NCI-H69 (cell line): Measurements from ENCODE around the gene RPL26.

ENCODE experiments used
- DNase-seq: peaks from one replicate; lab custom pipeline; 2025; lab: John Stamatoyannopoulos, UW

Gene RPL26

DNA sequence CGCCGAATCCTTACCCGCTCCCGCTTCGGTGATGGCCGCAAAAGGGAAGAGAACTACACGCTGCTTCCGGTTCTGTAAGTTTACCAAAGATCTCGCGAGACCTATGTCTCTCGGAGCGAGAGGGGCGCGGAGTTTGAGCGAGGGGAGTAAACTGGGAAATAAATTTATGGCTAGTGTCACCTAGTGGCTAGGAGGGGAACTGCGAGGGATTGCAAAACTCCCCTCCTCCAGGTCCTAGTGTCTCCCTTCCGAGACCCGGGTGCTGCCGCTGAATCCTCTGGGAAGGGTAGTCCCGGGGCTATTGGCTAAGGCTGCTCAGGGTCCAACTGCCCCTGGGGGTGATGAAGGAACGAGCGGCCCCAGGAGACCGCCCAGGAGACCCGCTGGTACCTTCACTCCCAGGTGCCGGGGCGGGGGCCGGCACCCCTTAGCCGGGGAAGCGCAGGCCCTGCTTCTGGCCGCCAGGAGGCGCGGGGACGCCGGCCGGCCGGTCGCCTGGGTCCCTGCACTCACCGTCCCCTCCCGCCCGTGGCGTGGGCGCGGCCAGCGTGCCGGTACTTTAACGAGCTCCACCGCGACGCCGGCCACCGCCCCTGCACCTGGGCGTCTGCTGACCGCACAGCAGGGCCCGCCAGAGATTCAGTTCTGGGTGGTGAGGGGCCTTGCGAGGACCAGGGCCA is at the start of gene RPL26:
TSS of gene RPL26 (minus strand) at position 51 of the 680 bp plus-strand sequence. CDS start 883 bp downstream, outside the sequence.
- peak; percentile 97 for DNase-seq

DNA sequence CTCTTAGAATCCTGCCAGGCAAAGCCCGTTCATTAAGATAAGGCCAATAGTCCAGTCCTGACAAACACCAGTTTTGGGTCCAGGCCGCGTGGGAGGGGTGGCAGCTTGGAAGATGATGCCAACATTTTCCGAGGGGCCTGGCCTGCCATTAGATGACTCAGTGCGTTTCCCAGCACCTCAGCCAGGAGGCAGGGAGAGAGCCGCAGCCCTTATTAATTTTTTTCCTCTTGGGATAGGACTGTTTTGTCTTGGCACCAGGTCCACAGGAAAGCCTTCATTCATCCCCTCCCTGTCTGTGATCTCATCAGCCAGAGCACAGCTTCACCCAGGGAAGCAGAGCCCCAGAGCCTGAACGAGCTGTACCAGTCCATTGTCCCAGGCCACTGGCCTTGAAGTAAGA is 48.0 kb upstream of the RPL26 start:
- no peak for DNase-seq

DNA sequence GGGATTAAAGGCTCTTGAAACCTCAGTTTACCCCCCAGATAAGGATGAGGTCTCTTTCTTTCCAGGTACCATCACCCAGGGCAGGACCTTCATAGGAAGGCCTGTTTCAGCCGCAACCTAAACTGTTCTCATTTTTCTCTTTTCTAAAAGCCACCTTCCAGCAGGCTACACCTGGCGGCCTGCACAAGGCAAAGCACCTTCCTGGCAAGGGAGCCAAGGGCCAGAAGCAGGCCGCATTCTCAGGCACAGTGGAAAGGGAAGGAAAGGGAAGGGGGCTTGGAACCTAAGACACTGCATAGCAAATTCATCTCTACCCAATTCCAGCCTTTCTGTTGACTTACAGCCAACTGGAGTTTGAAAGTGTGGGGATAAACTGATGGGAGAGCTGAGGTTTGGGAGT is 43.8 kb upstream of the RPL26 start:
- no peak for DNase-seq

DNA sequence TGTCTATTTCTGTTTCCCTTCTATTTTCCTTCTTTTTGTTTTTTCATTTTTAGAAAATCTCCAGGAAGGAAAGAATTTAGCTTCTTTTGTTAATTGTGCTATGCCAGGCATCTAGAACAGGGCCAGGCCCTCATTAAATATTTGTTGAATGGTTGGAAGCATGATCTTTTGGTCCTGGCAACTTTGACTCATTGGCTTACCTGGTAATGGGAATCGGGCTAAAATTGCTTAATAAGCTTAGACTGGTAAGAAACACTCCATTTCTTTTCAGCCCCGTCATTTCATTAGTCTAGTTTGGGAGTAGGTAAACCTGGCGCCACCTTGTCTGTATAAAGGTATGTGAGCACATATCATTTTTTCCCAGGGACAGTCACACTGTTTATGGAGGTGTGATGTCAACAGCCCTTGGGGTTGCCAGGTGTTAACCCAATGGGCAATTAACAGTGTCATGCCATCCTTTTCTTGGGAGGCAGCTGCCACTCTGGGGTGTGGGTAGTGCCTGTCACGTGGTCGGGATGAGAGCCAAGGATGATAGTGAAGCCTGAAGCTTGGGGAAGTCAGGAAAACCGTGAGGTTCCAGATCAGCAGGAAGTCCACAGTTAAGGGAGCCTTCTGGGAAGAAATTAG is 43.2 kb upstream of the RPL26 start:
- DNase-seq, result peak; percentile 16

DNA sequence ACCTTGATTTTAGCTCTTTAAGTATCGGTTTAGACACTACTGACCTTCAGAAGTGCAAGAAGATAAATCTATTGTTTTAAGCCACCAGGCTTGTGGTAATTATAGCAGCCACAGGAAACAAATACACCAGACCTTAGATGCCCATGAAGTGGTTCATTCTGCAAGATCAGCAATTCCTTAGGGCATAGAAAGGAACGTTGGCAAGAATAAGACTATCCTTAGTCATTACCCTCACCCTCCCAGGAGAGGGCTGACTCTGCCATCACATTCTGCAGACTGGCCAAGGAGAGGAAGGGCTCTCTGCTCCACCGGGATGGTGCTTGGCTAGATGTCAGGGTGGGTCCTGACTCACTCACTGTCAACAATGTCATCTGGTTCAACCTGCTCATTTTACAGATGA is 38.6 kb upstream of the RPL26 start:
- no peak for DNase-seq

DNA sequence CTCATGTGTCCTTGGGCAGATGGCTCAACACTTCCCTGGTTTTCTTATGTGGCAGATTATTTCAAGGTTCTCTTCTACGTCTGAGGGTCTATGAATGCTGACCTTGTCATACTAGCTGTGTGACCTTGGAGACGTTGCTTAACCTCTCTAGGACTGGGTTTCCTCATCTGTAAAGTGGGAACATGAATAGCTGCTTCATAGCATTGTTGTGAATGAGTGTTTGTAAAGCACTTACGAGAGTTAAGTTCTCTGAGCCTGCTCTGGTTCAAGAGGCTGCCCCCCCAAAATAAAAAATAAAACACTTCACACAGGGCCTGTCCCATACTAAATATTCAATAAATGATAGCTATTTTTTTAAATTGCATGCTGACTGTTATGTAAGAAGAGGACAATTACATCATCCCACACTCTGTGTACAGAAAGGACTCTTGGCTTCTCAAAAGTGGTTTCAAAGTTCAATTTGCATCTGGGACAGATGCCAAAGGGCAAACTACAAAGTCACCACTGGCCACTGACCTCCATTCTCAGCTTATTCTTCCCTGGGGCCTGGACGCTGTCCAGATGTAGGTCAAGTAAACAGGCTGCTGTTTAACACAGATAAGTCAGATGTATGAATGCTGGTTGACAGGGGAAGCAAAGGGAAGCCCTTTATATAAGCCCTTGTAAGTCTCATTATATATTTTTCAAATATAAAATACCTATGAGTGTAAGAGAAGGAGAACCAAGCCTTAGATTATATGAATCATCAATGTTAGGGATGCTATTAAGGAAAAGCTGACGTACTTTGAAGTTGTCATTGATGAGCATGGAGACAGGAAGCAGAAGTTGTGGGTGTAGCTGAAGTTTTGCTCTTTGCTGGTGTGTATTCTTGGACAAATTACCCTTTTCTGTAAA is 37.3 kb upstream of the RPL26 start:
- peak; percentile 1 for DNase-seq

DNA sequence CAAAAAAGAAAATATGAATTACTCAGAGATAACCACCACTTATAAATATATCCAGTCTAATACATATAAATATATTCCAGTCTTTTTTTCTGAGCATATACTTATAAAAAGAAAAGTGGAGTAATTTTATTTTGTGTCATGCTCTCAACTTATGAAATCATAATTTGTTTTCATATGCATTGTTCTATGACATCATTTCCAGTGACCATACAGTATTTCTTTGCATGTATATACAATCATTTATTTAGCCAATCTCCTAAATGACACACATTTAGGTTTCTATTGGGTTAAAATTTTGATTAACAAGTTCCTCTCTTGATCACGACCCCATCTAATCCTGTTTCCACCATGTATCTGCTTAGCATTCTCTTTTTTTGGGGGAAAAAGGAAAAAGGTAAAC is 36.3 kb upstream of the RPL26 start:
- no peak for DNase-seq

DNA sequence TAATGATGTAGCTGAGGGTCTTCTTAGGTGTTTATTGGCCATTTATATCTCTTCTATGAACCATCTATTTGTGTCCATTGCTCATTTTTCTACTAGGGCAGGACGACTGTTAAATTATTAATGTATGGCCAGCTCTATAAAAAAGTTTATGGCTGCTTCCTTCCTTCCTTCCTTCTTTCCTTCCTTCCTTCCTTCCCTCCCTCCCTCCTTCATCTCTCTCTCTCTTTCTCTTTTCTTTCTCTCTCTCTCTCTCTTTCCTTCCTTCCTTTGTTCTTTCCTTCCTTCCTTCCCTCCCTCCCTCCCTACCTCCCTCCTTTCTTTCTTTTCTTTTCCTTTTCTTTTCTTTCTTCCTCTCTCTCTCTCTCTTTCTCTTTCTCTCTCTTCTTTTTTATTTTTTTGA is 35.5 kb upstream of the RPL26 start:
- DNase-seq, result no peak

DNA sequence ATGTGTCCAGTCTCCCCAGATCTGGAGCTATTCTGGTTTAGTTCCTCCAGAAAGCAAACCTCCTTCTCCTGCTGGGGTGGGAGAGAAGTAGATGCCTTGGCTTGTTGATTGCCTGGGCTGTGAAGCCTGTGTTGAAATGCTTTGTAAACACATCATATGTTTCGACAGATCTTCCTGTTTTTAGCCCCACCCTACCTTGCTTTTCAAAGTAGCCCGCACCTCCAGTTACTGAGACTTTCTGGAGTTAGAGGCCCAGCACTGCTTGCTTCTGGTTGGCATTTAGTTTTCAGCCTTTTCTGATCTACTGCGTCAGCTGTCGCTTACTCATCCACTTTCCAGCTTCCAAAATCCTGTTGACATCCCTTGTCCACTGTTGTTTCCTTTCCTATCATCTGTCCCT is 34.8 kb upstream of the RPL26 start:
- DNase-seq, result no peak

DNA sequence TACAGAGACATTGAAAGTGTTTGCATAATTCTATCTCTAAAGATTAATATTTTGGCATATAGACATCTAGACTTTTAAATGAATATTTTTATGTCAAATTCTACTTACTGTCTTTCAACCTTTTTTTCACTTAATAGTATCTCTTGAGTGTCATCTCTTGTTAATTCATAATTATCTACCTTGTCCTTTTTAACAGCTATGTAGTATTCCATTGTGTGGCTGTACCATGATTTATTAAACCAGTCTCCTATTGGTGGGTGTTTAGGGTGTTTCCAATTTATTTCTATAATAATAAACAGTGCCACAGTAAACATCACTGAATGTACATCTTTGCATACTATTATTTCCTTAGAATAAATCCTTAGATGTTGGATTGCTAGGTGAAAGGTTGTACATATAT is 30.9 kb upstream of the RPL26 start:
- no peak for DNase-seq

DNA sequence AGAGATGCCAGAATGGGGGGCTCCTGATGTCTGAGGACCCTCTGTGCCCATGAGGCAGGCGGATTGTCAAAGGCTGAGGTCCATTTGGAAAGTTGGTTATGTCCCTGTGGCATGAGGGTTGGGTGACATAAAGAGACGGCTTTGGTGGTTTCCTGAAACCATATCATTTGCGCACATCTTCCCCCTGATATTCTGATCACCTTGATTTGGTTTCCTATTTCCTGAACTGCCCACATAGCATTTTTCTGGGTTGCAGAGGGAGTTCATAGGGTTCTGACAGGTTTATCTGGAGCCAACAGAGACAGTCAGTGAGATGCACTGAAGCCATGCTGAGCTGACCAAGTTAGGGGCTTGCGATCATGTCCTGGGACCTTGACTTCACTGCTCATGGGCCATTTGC is 30.3 kb upstream of the RPL26 start:
- no peak for DNase-seq

DNA sequence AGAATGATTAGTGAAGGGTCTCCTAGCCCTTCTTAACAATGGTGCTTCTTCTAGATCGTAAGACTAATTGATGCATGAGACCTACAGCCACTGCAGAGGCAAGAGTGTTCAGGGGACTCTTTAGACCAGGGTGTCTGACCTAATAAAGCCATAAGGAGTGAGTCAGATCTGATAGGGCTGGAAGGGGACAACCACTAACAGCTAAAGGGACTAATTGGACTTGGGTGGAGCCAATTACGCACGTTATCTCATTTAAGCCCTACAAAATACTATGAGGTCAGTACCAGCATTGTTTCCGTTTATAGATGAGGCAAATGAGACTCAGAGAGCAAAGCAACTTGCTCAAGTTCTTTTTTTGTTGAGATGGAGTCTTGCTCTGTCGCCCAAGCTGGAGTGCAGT is 29.1 kb upstream of the RPL26 start:
- no peak for DNase-seq

DNA sequence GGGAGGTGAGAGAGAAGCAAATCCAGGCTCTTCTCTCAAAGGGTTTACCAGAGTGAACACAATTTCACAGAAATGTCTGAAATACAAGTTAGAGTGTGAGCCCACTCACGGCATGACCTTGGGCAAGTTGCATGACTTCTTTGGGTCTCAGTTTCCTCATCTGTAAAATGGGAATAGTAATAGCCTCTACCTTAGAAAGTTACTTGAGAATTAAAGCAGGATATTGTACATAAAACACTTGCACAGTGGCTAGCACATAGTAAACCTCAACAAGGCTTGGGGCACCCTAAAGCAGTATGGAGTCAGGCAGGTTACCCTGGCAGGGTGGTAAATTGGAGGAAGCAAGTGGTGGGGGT is 27.9 kb upstream of the RPL26 start:
- no peak for DNase-seq

DNA sequence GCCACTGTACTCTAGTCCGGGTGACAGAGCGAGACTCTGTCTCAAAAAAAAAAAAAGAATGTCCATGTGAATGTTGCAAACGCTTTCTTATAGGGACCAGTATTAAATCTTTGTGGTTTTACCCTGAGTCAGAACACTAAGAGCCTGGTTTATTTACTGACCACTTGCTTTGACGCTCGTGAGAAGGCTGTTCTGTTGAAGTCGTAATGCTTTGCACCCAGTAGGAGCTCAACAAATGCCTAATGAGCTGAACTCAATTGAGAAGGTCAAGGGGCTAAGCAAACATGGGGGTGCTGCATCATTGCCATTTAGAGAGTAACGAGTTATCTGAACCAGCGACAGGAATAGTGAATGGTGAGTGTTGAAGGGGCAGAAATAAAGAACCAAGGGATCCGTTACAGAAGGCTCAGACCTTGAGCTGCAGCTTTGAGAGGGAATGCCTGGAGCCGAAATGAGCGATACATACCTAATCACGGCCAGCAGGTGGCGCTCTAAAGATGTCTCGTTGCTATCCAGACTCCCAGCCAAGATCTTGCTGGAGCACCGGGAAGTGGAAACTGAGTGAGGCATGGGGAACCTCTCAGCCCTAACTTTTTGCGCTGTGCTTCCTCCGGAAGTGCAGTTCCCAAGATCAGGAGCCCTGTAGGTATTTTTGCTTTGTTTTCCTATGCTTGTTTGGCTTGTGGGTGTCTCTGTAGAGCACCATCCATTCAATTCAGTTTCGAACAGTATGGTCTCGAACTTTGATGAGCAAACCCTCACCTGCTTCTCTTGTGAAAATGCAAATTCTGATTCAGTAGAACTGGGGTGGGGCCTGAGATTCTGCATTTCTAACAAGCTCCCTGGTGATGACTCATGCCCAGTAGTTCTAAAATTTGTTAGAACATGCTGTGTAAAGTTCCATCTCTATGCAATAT is 27.2 kb upstream of the RPL26 start:
- peak; percentile 78 for DNase-seq

DNA sequence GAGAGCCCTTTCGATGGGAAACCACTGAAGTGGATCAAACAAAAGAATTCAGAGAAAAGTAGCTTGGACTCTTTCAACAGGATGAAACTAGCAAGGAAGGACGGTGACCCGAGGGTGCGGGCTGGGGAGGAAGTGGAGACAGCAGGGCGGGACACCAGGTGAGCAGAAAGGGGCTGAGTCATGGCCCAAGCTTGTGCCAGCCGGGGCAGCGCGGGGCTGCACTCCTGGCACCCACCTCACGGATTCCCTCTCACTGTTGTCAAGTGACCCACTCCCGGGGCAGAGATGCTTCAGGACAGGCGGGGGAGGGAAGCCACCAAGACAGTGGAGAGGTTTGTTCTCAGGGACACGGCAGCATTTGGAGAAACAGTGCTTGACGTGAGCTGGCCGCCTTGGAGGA is 25.4 kb upstream of the RPL26 start:
- no peak for DNase-seq

DNA sequence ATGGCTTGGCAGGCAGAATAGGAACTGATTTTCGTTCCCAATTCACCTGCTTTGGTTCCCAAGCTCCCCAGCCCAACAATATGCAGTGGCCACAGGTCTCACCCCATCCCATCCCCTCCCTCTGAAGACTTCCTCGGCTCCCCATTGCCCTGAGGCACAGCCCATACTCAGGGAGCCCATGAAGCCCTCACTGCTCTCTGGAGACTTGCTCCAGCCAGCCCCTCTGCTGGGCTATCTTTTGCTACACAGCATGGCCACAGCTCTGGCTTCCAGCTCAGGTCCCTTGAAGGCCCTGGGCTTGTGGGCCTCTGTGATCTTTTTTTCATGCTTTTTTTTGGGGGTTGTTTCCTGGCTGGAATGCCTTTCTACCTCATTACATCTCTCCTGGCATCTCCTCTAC is 23.2 kb upstream of the RPL26 start:
- DNase-seq, result no peak

DNA sequence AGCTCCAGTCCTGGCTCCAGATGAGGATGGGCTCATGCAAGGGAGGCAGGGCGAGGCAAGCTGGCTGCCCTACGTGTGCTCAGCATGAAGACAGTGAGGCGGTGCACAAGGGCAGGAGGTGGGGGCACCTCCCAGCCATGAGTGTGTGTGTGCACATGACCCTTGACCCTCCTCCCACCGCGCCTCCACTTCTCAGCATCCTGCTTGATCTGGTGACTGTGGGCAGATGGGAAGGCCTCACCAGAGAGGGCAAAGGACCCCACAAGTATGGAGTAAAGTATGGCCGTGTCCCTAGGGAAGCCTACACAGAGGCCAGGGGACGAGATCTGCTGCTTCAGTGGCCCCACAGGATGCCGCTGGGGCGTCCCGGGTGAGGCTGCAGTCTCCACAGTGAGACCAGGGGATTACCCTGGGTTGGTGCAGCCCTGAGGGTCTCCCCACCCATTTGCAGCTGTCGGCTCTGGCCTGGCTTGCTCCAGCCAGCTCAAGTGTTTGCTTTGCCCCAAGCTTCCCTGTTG is 22.6 kb upstream of the RPL26 start:
- DNase-seq, result no peak

DNA sequence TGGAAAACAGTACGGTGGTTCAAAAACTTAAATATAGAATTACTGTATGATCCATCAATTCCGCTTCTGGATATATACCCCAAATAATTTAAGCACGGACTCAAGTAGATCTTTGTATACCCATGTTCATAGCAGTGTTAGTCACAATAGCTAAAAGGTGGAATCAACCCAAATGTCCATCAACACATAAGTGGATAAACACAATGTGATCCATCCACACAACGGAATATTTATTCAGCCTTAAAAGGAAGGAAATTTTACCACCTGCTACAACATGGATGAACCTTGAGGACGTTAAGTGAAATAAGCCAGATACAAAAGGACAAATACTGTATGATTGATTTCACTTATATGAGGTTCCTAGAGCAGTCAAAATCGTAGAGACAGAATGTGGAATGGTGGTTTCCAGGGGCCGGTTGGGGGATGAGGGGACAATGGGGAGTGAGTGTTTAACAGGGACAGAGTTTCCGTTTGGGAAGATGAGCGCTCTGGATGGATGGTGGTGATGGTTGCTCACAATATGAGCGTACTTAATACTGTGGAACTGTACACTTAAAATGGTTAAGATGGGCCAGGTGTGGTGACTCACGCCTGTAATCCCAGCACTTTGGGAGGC is 20.0 kb upstream of the RPL26 start:
- no peak for DNase-seq

DNA sequence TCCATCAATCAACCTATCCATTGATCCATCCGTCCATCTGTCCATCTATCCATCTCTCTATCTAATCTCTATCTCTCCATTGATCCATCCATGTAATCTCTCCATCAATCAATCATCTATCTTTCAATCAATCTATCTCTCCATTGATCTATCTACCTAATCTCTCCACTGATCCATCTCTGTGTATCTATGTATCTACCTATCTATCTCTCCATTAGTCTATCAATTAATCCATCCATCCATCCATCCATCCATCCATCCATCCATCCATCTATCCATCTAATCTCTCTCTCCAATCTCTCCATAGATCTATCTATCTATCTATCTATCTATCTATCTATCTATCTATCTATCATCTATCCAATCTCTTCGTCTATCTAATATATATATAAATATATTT is 18.1 kb upstream of the RPL26 start:
- no peak for DNase-seq

DNA sequence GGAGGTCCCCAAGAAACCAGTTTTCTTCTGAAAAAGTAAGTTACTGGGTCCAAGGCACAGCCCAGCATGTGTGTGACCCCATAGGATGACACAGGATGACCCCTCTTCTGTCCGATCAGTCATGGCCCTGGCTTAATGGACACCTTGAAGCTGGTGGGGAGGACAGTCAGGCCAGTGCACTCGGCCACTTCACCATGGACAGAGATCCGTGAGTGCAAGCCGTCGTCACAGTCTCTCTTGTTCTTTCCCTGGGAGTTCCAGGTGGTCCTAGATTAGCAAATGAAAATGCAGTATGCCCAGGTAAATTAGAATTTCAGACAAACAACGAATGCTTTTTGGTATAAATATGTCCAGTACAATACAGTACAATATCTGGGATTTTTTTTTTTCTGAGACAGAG is 16.0 kb upstream of the RPL26 start:
- no peak for DNase-seq

DNA sequence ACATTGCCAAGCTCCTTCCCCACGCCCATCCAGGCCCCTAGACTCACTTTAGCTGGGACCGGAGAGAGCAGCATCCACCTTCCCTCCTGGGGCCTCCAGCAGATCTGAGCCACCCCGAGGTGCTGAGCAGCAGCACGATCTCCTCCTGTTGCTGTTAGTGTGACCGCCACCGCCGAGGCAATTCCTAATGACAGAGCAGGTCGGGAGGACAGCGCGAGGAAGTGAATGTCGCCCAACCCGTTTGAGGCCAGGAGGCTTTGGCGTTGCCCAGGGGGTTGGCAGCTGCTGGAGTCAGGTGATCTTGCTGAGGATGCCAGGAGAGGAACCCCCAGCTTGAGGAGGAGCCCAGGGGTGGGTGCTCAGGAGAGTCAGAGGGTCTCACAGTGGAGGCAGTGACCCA is 14.6 kb upstream of the RPL26 start, which contains the start of gene RNF222:
TSS of gene RNF222 (minus strand) at position 192 of the 400 bp plus-strand sequence. CDS start 4,366 bp downstream, outside the sequence.
- DNase-seq, result no peak
